Liver (tissue), 2 donors: ENCODE results near the gene HDAC2.

Experiments used
- CTCF ChIP-seq: fragments of 150-350 bp; IDR thresholded peaks from 2 replicates; pipeline ENCODE4 v1.5.1; 2017; ENCODE audit warnings: improper control_type of control experiment, low read depth, low read length; ENCODE audit not compliant: missing input control
- ZBTB33 ChIP-seq: IDR thresholded peaks from 2 replicates; pipeline ENCODE4 v1.6.1; 2016; ENCODE audit warnings: antibody characterized with exemption
- donor health status: healthy.

- TF ChIP-seq CTCF (no peak), ZBTB33 (no peak)
Measured at GRCh38 chr6:113979937-113980336, 9.0 kb upstream of the HDAC2 start.
